Panc1 (cell line): Measurements from ENCODE around the gene NPC1L1. TPM values are rescaled to one million over a fixed set of nuclear protein-coding genes. Genes with fewer than 3 reads are reported as not detected.
A peak's percentile ranks its signal among the peaks of the same experiment; 100 is the strongest.

ENCODE experiments used
- ATAC-seq: fragments of 200-7000 bp; cut with Tn5 transposase; 2 replicates; pipeline ENCODE4 v1.9.1; 2020; ENCODE audit warnings: mild to moderate bottlenecking, moderate library complexity
- BruUV-seq: library from RNA; stranded (reverse); fragments of 400-500 nt; replicated peaks from 2 replicates; lab custom pipeline; 2021; lab: Mats Ljungman, UMichigan
- CTCF ChIA-PET: fragments of 300-600 bp; sonication (Branson Sonifier 250); formaldehyde crosslinking; loops from one replicate; lab custom pipeline; 2022; ENCODE audit warnings: antibody characterized with exemption; lab: Charles Lee
- POLR2A ChIA-PET: fragments of 300-600 bp; sonication (Branson Sonifier 250); formaldehyde crosslinking; loops from one replicate; lab custom pipeline; 2022; ENCODE audit warnings: antibody characterized with exemption; lab: Charles Lee
- DNase-seq: peaks from one replicate; pipeline ENCODE4 v3.0.0-alpha.2; 2010; ENCODE audit warnings: low read depth, low spot score
- H3K27ac ChIP-seq: 2 replicates; pipeline ENCODE4 v1.5.1; 2011; ENCODE audit warnings: mild to moderate bottlenecking, low read length, inconsistent platforms
- H3K27me3 ChIP-seq: fragments of 200-500 bp; sonication (Bioruptor generic); 2 replicates; pipeline ENCODE4 v1.6.0; 2014; ENCODE audit warnings: low read length, inconsistent platforms; ENCODE audit not compliant: control insufficient read depth, insufficient read depth
- H3K36me3 ChIP-seq: fragments of 200-500 bp; sonication (Bioruptor generic); 2 replicates; pipeline ENCODE4 v1.5.1; 2014; ENCODE audit warnings: inconsistent platforms, mild to moderate bottlenecking, low read length, moderate library complexity; ENCODE audit not compliant: control insufficient read depth, insufficient read depth
- H3K4me1 ChIP-seq: 2 replicates; pipeline ENCODE4 v1.5.1; 2011; ENCODE audit warnings: inconsistent platforms, mild to moderate bottlenecking, low read length, moderate library complexity; ENCODE audit not compliant: control insufficient read depth, insufficient read depth
- H3K4me3 ChIP-seq, 2 experiments: 2 replicates each; pipeline ENCODE4 v1.5.1; 2011 to 2012; ENCODE audit warnings: low read depth in 2 of 2, low read length in 2 of 2, mild to moderate bottlenecking in 2 of 2, inconsistent platforms in 1 of 2, moderate library complexity in 1 of 2
- H3K9me3 ChIP-seq: fragments of 200-500 bp; sonication (Bioruptor generic); 2 replicates; pipeline ENCODE4 v1.5.1; 2014; ENCODE audit warnings: low read depth, mild to moderate bottlenecking, inconsistent platforms, low read length, moderate library complexity; ENCODE audit not compliant: control insufficient read depth, insufficient read depth
- POLR2AphosphoS5 ChIP-seq: IDR thresholded peaks from 2 replicates; pipeline ENCODE4 v1.6.1; 2012; ENCODE audit warnings: mild to moderate bottlenecking, low read depth, low read length, moderate library complexity
- SIN3A ChIP-seq: IDR thresholded peaks from 2 replicates; pipeline ENCODE4 v1.6.1; 2012; ENCODE audit warnings: low read depth, mild to moderate bottlenecking, low read length, moderate library complexity, borderline replicate concordance; ENCODE audit not compliant: insufficient read depth
- TCF7L2 ChIP-seq: IDR thresholded peaks from 2 replicates; pipeline ENCODE4 v1.6.1; 2011; ENCODE audit warnings: mild to moderate bottlenecking, low read depth, low read length, inconsistent platforms
- in situ Hi-C: cut with HindIII; loops from 2 replicates; pipeline ENCODE4 v1.10.0; 2016; ENCODE audit warnings: low sequenced_read_pairs, low pct_unique_long_range_greater_than_20kb
- intact Hi-C: fragments of 100-400 bp; cut with micrococcal nuclease; formaldehyde crosslinking; loops from one replicate; pipeline ENCODE4 v1.10.0; 2022; ENCODE audit not compliant: unreplicated experiment
- total RNA-seq: library from RNA; stranded (reverse); gene quantifications from one replicate; pipeline ENCODE4 v1.2.1, GENCODE V29; 2021; ENCODE audit not compliant: unreplicated experiment
- TF ChIP-seq, protein P1 (sequence below), 2 experiments: IDR thresholded peaks; 2 replicates each; pipeline ENCODE4 v1.6.1; 2011 to 2012; ENCODE audit warnings: low read depth in 2 of 2, control low read depth in 1 of 2, low read length in 1 of 2, mild to moderate bottlenecking in 1 of 2, moderate library complexity in 1 of 2; ENCODE audit not compliant: insufficient read depth in 1 of 2
- TF ChIP-seq, protein P2 (sequence below): fragments of 450-650 bp; IDR thresholded peaks from 2 replicates; pipeline ENCODE4 v1.5.1; 2017; ENCODE audit warnings: mild to moderate bottlenecking

The NPC1L1 gene
- total RNA-seq, 1 experiment from 2014 or later, result not detected

DNA sequence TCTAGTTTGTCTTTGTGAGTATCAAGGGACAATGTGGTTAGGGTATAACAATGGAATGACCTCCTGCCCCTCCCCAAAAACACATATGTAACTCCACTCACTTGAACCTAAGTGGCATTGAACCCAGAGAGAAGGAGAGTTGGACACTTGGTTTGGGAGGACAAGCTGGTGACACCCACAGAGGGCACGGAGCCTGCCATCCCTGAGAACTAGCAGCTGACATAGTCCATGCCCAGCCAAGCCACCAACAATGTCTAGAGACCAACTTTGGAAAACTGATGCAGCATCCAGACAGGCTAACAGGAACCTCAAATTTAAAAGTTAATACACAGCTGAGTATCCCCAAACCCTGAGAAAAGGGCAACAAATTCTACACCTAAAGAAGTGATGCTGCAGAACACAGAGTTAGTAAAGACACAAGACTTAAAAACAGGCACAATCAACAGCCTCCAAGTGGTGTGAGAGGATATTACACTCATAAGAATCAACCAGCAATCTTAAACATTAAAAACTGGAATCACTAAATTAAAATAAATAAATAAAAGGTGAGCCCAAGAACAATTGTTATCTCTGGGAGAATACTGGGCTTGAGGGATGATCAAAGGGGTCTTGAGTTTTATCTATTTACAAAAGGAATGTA is 77.8 kb downstream of the NPC1L1 start:
- DNase-seq (no peak), ATAC-seq (no peak)
- H3K27ac ChIP-seq, result no peak overlapping the region
- H3K4me3 ChIP-seq, result no peak overlapping the region
- H3K4me1 ChIP-seq, result no peaks in the 10 kb centered on the region
- no peaks in the 10 kb centered on the region for H3K9me3 ChIP-seq
- ChIA-PET CTCF (interaction anchor here (0.5 to 0.6 kb wide), 2 partner anchors 13 to 223 kb away, joined by 3 to 6 read pairs; no protein-coding TSS in a partner anchor), POLR2A (interaction anchor here (0.7 kb wide), 1 partner anchor 27 kb away, joined by 9 read pairs; no protein-coding TSS in a partner anchor)
- peaks cover 13% of the 10 kb centered on the region; the same call in 1 of the 2 replicates for H3K36me3 ChIP-seq
- H3K27me3 ChIP-seq, result no peaks in the 10 kb centered on the region
- TF ChIP-seq, protein P1, sequence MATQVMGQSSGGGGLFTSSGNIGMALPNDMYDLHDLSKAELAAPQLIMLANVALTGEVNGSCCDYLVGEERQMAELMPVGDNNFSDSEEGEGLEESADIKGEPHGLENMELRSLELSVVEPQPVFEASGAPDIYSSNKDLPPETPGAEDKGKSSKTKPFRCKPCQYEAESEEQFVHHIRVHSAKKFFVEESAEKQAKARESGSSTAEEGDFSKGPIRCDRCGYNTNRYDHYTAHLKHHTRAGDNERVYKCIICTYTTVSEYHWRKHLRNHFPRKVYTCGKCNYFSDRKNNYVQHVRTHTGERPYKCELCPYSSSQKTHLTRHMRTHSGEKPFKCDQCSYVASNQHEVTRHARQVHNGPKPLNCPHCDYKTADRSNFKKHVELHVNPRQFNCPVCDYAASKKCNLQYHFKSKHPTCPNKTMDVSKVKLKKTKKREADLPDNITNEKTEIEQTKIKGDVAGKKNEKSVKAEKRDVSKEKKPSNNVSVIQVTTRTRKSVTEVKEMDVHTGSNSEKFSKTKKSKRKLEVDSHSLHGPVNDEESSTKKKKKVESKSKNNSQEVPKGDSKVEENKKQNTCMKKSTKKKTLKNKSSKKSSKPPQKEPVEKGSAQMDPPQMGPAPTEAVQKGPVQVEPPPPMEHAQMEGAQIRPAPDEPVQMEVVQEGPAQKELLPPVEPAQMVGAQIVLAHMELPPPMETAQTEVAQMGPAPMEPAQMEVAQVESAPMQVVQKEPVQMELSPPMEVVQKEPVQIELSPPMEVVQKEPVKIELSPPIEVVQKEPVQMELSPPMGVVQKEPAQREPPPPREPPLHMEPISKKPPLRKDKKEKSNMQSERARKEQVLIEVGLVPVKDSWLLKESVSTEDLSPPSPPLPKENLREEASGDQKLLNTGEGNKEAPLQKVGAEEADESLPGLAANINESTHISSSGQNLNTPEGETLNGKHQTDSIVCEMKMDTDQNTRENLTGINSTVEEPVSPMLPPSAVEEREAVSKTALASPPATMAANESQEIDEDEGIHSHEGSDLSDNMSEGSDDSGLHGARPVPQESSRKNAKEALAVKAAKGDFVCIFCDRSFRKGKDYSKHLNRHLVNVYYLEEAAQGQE (IDR thresholded peaks at IDR 0.05; ENCODE audit: insufficient read depth in 1 of 2, low read depth in 2 of 2, low read length in 1 of 2), result no peak
- TF ChIP-seq TCF7L2 (no peak), POLR2AphosphoS5 (no peak), SIN3A (no peak)
- TF ChIP-seq, protein P2, sequence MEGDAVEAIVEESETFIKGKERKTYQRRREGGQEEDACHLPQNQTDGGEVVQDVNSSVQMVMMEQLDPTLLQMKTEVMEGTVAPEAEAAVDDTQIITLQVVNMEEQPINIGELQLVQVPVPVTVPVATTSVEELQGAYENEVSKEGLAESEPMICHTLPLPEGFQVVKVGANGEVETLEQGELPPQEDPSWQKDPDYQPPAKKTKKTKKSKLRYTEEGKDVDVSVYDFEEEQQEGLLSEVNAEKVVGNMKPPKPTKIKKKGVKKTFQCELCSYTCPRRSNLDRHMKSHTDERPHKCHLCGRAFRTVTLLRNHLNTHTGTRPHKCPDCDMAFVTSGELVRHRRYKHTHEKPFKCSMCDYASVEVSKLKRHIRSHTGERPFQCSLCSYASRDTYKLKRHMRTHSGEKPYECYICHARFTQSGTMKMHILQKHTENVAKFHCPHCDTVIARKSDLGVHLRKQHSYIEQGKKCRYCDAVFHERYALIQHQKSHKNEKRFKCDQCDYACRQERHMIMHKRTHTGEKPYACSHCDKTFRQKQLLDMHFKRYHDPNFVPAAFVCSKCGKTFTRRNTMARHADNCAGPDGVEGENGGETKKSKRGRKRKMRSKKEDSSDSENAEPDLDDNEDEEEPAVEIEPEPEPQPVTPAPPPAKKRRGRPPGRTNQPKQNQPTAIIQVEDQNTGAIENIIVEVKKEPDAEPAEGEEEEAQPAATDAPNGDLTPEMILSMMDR, result peak; percentile 43; the same call in 1 of the 2 replicates
- in situ Hi-C loops (no loop called here), intact Hi-C loops (no loop called here)
- BruUV-seq, result no TSS peak

Other genes starting within 250 kb of the NPC1L1 start
- 0.26 TPM for gene CAMK2B, start 215.7 kb downstream of the NPC1L1 start, total RNA-seq
- 117 TPM for gene NUDCD3, start 50.7 kb downstream of the NPC1L1 start, total RNA-seq
- 147 TPM for gene DDX56, start 32.6 kb upstream of the NPC1L1 start, total RNA-seq
- gene TMED4, start 40.9 kb upstream of the NPC1L1 start, total RNA-seq, result 123 TPM
- gene OGDH, start 65.3 kb upstream of the NPC1L1 start, total RNA-seq, result 166 TPM
- 137 TPM for gene ZMIZ2, start 207.5 kb upstream of the NPC1L1 start, total RNA-seq